Spleen (tissue), 11 donors: ENCODE measurements around the gene EVA1A. TPM values are rescaled to one million over a fixed set of nuclear protein-coding genes. Genes with fewer than 3 reads are reported as not detected.

Experiments used
- DNase-seq: peaks from one replicate; pipeline ENCODE4 v3.0.0-alpha.2; 2020
- H3K27ac ChIP-seq, 8 donors: fragments of 200-600 bp; sonication (generic) in 7 of 8; 1 replicate in 4 of 8; 2 replicates in 4 of 8; pipeline versions ENCODE4 v1.5.0 to v1.8.0; 2016 to 2021; ENCODE audit warnings: inconsistent platforms in 4 of 8, mild to moderate bottlenecking in 4 of 8, moderate library complexity in 1 of 8
- H3K27me3 ChIP-seq, 7 donors: fragments of 200-600 bp; sonication (generic) in 6 of 7; replicated peaks in 1 of 7; 1 replicate in 4 of 7; 2 replicates in 3 of 7; pipeline versions ENCODE4 v1.5.0 to v1.8.0; 2016 to 2021; ENCODE audit warnings: inconsistent platforms in 3 of 7, mild to moderate bottlenecking in 1 of 7
- H3K36me3 ChIP-seq, 6 donors: fragments of 200-600 bp; sonication (generic) in 5 of 6; 1 replicate in 4 of 6; 2 replicates in 2 of 6; pipeline versions ENCODE4 v1.5.0 to v1.8.0; 2016 to 2021; ENCODE audit warnings: inconsistent platforms in 2 of 6
- H3K4me1 ChIP-seq, 6 donors: fragments of 200-600 bp; sonication (generic) in 5 of 6; 1 replicate in 3 of 6; 2 replicates in 3 of 6; pipeline versions ENCODE4 v1.5.0 to v1.8.0; 2016 to 2021; ENCODE audit warnings: inconsistent platforms in 3 of 6
- H3K4me3 ChIP-seq, 8 donors: fragments of 200-600 bp; sonication (generic) in 7 of 8; 1 replicate in 4 of 8; 2 replicates in 4 of 8; pipeline versions ENCODE4 v1.5.0 to v1.8.0; 2016 to 2021; ENCODE audit warnings: inconsistent platforms in 4 of 8, mild to moderate bottlenecking in 4 of 8, moderate library complexity in 2 of 8
- H3K9me3 ChIP-seq, 8 donors: fragments of 200-600 bp; sonication (generic) in 7 of 8; 1 replicate in 4 of 8; 2 replicates in 4 of 8; pipeline versions ENCODE4 v1.5.0 to v1.8.0; 2016 to 2021; ENCODE audit warnings: inconsistent platforms in 4 of 8
- POLR2A ChIP-seq, 3 donors: fragments of 450-650 bp; IDR thresholded peaks; one replicate each; pipeline ENCODE4 v1.5.1; 2017; ENCODE audit warnings: antibody characterized with exemption in 3 of 3, mild to moderate bottlenecking in 1 of 3
- POLR2AphosphoS5 ChIP-seq, 3 donors: sonication (generic); formaldehyde crosslinking; IDR thresholded peaks; one replicate each; pipeline ENCODE4 v1.5.1; 2017; ENCODE audit warnings: antibody characterized with exemption in 3 of 3
- WGBS, 5 donors: extraction: QIAGEN DNeasy Blood & Tissue Kit in 3 of 5; methylation state at CpG; one replicate each; pipeline versions ENCODE4 v1.1.5 to v1.1.7; 2013 to 2018; 5-methylcytosine and 5-hydroxymethylcytosine counted together
- intact Hi-C: fragments of 100-400 bp; cut with DNase I; formaldehyde crosslinking; loops from one replicate; pipeline ENCODE4 v1.15.0; 2023; ENCODE audit warnings: low total_unique reads
- polyA plus RNA-seq, 3 donors: library from polyadenylated mRNA; stranded (reverse); fragments of 200-250 nt; gene quantifications; one replicate each; pipeline ENCODE4 v1.2.1, GENCODE V29; 2013
- total RNA-seq, 7 donors: library from RNA; depleted of rRNA in 3 of 7; stranded (reverse); fragments of >200 nt in 3 of 7; fragmentation: NEBNext Ultra II Directional in 4 of 7; extraction: Animal tissue kit (Norgen Biotek cat#: 25700) in 4 of 7; gene quantifications; one replicate each; pipeline versions ENCODE4 v1.1.0 to v1.2.1, GENCODE V29; 2016 to 2021
- TF ChIP-seq, protein P1 (sequence below), 11 experiments: fragments of 200-600 bp in 7 of 11; fragments of 450-650 bp in 4 of 11; sonication (generic) in 4 of 11; IDR thresholded peaks in 8 of 11; conservative IDR thresholded peaks in 3 of 11; 1 replicate in 7 of 11; 2 replicates in 4 of 11; pipeline versions ENCODE4 v1.4.0 to v1.8.0; 2016 to 2021; ENCODE audit warnings: antibody characterized with exemption in 11 of 11, inconsistent platforms in 4 of 11, mild to moderate bottlenecking in 1 of 11
- donor health status: healthy with polysubstance abuse.
- donor health status: DM: no; HTN: no; CAD: no; lungs with moderate emphysema.
- donor health status: DM: no; HTN: no; CAD: no.
- donor health status: Bipolar disorder and iron deficiency.
- donor health status: healthy.
- donor health status: DM: no; HTN: no; CAD: no.
- donor health status: DM: yes; HTN: yes; CAD: no.

EVA1A gene
- total and polyA plus RNA-seq, 10 donors, result 6.2 to 30.3 (median 14.4) TPM

DNA sequence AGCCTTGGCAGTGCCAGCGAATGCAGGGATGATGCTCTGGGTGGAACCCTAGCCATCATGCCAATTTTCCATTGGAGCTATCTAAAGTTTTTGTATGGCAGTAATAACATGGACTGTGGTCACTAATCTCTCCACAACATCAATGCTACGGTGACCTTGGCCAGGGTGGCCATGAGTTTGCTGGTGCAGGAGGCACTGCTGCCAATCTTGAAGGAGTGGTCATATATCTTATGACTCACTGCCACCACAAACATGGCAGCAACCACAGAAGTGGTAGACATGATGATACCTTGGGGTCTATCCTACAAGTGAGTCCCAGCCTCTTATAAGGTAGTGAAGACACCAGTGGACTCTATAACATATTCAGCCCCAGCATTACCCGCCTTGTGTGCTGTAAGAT is 104.6 kb downstream of the EVA1A start:
- WGBS, 5 donors, result 86 to 95% (median 93%) methylated on average over 3 of the region's 3 CpGs
- DNase-seq, result no peak
- TF ChIP-seq POLR2AphosphoS5 (IDR thresholded peaks at IDR 0.05), result no peak
- TF ChIP-seq POLR2A (IDR thresholded peaks at IDR 0.05), result no peak
- TF ChIP-seq, protein P1, sequence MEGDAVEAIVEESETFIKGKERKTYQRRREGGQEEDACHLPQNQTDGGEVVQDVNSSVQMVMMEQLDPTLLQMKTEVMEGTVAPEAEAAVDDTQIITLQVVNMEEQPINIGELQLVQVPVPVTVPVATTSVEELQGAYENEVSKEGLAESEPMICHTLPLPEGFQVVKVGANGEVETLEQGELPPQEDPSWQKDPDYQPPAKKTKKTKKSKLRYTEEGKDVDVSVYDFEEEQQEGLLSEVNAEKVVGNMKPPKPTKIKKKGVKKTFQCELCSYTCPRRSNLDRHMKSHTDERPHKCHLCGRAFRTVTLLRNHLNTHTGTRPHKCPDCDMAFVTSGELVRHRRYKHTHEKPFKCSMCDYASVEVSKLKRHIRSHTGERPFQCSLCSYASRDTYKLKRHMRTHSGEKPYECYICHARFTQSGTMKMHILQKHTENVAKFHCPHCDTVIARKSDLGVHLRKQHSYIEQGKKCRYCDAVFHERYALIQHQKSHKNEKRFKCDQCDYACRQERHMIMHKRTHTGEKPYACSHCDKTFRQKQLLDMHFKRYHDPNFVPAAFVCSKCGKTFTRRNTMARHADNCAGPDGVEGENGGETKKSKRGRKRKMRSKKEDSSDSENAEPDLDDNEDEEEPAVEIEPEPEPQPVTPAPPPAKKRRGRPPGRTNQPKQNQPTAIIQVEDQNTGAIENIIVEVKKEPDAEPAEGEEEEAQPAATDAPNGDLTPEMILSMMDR (IDR thresholded peaks at IDR 0.05 in 8 of 11, conservative IDR thresholded peaks at IDR 0.05 in 3 of 11), result no peak
- no peak overlapping the region for H3K4me3 ChIP-seq
- no peaks in the 10 kb centered on the region for H3K4me1 ChIP-seq
- no peaks in the 10 kb centered on the region for H3K27me3 ChIP-seq
- no peak overlapping the region for H3K27ac ChIP-seq
- intact Hi-C loops, result no loop called here
- H3K36me3 ChIP-seq, result no peaks in the 10 kb centered on the region
- no peaks in the 10 kb centered on the region for H3K9me3 ChIP-seq

DNA sequence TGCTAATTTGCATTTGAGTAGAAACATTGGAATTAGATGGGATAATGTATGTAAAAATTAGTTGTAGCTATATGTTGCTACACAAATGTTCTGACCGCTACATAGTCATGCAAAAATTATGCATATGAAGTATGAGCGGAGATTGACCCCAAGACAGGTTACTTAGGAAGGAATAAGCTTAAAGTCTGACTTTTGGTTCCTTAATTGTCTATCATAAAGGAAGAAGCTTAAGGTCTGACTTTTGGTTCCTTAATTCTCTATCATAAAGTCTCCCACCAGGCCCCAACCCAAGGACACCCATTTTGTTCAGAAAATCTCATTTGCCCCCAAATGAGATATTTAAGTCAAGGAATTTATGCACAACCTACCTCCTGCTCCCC is 106.5 kb downstream of the EVA1A start:
- TF ChIP-seq POLR2A (IDR thresholded peaks at IDR 0.05) (no peak), POLR2AphosphoS5 (IDR thresholded peaks at IDR 0.05) (no peak)
- TF ChIP-seq, protein P1 (IDR thresholded peaks at IDR 0.05 in 8 of 11, conservative IDR thresholded peaks at IDR 0.05 in 3 of 11), result no peak
- Histone ChIP-seq H3K9me3 (peaks cover 0 to 15% (median 10%) of the 10 kb centered on the region in 8 donors), H3K27me3 (no peaks in the 10 kb centered on the region), H3K36me3 (no peaks in the 10 kb centered on the region), H3K27ac (no peak overlapping the region), H3K4me1 (no peaks in the 10 kb centered on the region), H3K4me3 (no peak overlapping the region)
- intact Hi-C loops, result no loop called here
- WGBS, 5 donors, result 46 to 73% (median 66%) methylated on average over 2 of the region's 2 CpGs
- DNase-seq, result no peak

DNA sequence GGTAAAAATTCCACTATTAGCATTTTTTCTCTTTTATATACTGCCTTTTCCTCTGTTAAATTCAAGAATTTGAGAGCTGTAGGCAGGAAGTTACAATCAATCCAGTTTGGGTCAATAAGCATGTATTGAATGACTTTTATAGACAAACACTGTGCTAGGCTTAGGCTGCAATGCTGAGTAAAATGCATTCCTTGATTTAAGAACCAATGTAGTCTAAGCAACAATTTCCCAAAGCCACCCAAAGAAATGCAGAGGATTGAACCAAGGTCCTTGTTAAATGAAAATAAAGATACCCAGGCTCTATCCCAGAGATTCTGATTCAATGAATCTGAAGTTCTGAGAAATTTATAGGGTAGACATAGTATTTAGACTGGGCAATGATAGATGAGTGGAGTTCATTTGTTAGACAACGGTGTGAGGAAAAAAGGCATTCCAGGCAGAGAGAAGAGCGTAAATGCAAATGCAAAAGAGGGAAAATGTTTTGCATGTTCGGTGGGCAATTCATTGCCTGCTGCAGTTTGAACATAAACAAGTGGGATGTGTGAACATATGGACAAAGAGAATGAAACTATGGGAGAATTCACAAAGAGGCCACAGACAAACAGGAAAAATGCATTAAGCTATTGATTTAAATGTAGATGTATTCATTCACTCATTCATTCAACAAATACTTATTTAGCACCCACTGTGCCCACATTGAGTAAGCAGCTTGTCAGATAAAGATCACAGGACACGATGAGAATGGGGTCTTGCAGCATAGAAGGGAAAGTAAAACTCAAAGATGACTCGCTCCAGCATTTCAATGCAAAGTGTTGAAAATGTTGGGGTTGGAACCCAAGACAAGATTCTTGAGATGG is 107.1 kb downstream of the EVA1A start:
- no peaks in the 10 kb centered on the region for H3K27me3 ChIP-seq
- WGBS, 5 donors, result 71 to 85% (median 81%) methylated on average over 5 of the region's 5 CpGs
- no peak for TF ChIP-seq POLR2AphosphoS5 (IDR thresholded peaks at IDR 0.05)
- no peak overlapping the region for H3K4me3 ChIP-seq
- intact Hi-C loops, result no loop called here
- no peak for DNase-seq
- peaks cover 0 to 19% (median 13%) of the 10 kb centered on the region in 8 donors for H3K9me3 ChIP-seq
- H3K27ac ChIP-seq, result no peak overlapping the region
- no peaks in the 10 kb centered on the region for H3K4me1 ChIP-seq
- no peaks in the 10 kb centered on the region for H3K36me3 ChIP-seq

DNA sequence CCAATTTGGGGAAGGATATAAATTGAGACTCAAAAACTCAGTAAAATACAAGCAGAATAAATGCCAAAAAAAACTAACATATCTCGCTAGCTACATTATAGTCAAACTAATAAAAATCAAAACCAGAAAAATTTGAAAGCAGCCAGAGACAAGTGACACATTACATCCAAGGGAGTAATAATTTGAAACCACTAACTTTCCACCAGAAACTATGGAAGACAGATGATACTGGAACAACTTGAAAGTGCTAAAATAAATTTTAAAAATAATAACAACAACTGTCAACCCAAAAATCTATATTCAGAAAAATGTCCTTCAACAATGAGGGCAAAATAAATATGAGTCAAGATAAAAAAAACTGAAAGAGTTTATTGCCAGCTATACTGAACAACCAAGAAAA is 110.7 kb downstream of the EVA1A start:
- intact Hi-C loops, result no loop called here
- no peak for TF ChIP-seq POLR2AphosphoS5 (IDR thresholded peaks at IDR 0.05)
- TF ChIP-seq POLR2A (IDR thresholded peaks at IDR 0.05), result no peak
- TF ChIP-seq, protein P1 (IDR thresholded peaks at IDR 0.05 in 8 of 11, conservative IDR thresholded peaks at IDR 0.05 in 3 of 11), result no peak
- H3K36me3 ChIP-seq, result no peaks in the 10 kb centered on the region
- H3K9me3 ChIP-seq, result peaks cover 0 to 19% (median 13%) of the 10 kb centered on the region in 8 donors
- no peaks in the 10 kb centered on the region for H3K4me1 ChIP-seq
- no peak overlapping the region for H3K4me3 ChIP-seq
- 91 to 100% (median 91%) methylated on average over 1 of the region's 1 CpG for WGBS, 5 donors
- H3K27ac ChIP-seq, result no peak overlapping the region
- DNase-seq, result no peak
- no peaks in the 10 kb centered on the region for H3K27me3 ChIP-seq
